Measurements from ENCODE around the gene PNMT.

- TF ChIP-seq CTCF (IDR thresholded peaks at IDR 0.05) (no peak), POLR2A (IDR thresholded peaks at IDR 0.05) (no peak)
Observed at GRCh38 chr17:39716073-39716818, 48.0 kb downstream of the PNMT start.

All from testis (tissue), 2 donors.